Measurements from ENCODE around the gene AATF.
"Not testable (repeated sequence)": the region's sequence is repeated elsewhere in the genome, so short reads cannot be mapped to it uniquely, and the experiment has no call there.

AATF gene

DNA sequence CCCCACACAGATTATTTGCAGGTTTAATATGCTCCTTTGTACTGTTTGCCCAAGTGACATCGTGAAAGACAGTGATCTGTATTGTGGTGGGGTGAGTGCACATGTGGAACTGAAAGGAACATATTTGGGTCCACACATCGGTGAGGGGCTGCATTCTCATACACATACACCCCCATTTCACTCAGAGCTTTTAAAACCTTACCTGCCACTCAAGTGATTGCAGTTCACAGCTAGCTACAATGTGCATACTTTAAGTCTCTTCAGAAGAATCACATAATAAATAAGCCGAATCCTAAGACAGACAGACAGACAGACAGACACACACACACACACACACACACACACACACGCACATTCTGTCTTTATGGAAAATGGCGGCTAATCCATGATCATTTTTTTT lies 102.6 kb downstream of the AATF start:
- ATAC-seq = no peak

DNA sequence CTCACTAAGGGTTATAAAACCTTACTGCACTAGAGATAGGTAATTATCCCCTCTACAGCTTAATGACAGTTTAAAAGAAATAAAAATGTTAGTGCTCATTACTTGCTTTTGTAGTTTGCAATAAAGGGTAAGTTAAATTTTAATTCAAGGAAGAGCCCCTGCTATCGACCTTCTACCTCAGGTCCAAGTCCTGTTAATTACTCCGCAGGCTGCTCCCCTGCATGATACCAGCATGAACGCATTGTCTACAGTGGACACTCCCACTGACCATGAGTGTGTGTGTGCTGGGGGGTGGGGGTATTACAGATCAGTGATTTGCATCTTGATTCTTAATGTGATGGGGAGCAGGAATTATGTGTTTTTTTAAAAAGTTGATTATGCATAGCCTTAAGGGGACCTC lies 103.1 kb downstream of the AATF start:
- no peak for ATAC-seq

DNA sequence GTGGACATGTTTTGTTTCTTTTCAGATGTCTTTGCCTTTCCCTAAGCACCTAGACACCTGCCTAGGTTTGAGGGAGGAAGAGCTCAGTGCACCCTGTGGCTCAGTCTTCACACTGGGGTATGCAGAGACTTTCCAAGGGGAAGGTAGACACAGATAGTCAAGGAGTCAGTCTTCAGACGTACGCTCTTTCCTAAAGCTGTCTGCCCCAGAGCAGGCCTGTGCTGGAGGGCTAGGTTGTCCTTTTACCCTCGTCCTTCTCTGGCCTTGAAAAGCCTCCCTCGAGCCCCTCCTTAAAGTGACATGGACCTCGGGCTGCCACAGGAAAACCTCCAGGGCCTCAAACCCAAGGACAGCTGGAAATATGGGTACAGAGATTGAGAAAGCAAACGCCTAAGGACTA lies 103.7 kb downstream of the AATF start:
- no peak for ATAC-seq

DNA sequence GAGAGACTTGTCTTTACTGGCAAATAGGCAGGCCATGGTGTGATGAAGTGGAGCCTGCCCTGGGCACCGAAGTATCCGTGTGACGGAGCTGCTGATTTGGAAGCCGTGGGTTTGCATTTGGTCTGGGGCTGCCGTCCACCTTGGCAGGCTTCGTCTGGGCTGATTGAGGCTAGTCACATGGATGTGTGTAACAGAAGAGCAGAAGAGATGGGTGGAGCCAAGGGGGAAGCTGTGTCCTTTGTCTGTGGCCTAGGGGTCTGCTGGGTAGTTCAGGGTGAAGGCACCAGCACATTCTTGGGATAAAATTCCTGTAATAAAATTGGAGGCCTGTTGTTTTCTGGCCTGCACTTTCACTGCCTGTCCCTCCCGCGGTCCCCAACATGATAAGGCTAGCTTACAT lies 106.1 kb downstream of the AATF start:
- no peak for ATAC-seq

DNA sequence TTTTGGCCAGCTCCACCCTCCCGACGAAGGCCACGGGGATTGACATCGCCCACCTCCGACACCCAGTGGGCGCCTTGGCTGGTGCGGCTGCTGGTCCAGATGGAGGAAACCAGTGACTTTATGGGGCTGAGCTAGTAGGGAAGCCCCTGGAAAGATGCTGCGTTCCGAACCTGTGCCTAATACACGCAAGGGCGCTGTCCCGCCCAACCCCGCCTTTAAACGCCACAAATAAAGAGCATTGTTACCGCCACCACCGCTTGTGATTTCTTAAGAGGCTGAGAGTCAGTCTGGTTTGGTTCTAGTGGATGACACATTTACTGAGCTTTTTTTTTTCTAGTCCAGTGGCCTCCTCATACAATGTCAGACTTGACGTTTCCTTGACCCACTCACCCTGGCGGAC lies 107.9 kb downstream of the AATF start:
- ATAC-seq = no peak

DNA sequence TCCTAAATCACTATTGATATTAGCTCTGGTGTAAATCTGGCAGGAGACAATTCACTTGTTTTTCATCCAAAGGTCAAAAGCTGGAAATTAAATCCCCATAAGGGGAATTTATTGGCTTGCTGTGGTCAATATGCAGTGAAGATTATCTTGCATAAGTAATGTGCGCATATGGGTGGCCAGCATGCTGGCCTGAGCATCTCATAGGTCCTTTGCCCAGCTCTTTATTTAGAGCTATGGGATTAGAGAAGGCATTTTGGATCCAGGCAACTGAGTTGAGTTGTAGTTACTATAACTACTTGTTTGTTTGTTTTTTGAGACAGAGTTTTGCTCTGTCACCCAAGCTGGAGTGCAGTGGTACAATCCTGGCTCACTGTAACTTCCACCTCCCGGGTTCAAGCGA lies 110.7 kb downstream of the AATF start:
- no peak for ATAC-seq

DNA sequence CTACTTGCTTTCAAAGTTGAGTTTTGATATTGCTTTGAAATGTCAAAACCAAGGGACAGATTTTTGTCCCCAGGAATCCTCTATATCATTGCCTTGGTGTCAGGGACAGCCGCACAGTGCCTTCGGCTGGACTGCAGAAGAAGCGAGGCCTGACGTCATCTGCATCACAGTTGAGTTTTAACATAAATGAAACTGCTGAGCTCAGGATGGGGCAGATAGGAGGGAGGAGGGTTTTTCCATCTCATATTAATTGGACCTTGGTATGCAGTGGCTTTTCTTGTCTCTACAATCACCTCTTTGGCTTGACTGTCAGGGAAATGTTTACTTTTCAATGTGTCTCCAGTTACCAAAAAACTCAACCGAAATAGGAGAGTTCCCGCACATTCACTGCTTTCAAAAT lies 111.3 kb downstream of the AATF start:
- ATAC-seq = no peak

DNA sequence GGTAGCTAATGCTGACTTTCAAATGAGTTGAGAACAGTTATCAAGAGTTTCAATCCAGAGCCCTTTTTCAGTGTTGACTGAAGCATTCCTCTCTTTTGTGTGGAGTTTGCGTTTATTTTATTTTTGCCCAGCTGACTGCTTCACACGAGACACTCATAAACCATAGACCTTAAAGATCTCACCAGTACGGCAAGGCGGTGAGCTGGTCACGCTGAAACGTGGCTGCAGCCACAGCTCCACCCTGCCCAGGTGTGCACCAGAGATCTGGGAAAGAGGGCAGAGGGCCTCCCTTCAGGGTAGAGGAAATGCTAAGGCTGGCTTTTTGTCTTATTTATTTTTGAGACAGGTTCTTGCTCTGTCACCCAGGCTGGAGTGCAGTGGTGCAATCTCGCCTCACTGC lies 112.2 kb downstream of the AATF start:
- no peak for ATAC-seq

DNA sequence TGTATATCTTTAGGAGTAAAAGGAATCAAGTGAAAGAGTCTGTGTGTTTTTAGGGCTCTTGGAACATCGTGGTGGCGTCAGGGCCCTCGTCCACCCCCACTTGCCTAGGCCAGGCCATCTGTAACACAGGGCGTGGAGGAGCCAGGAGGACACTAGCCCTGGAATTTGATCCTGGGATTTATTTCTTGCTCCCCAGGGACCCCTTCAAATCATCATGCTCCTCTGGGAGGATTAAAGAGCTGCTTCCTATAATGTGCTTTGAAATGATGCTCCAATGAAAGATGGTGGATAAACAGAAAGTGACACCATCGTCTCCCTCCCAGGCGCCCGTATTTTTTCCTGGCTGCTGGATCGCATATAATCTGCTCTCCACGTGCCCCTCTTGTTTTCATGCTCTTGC lies 113.3 kb downstream of the AATF start:
- no peak for ATAC-seq

DNA sequence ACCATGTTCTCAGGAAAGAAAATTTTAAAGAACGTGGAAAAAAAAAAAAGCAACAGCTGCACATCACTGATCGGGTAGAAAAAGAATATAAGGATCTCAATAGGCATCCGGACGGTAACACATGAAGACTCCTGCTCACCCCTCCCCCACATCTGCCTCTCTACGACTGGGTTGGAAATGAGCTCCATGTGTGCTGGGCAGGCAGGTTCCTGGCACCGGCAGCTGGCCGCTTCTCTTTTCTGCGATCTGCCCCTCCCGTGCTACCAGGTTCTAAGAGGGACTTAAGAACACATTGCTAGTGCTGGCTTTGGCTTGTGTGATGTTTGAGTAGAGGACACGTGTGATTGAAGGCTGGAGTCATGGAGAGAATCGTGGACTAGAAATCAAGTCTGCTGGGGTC lies 115.5 kb downstream of the AATF start:
- no peak for ATAC-seq

DNA sequence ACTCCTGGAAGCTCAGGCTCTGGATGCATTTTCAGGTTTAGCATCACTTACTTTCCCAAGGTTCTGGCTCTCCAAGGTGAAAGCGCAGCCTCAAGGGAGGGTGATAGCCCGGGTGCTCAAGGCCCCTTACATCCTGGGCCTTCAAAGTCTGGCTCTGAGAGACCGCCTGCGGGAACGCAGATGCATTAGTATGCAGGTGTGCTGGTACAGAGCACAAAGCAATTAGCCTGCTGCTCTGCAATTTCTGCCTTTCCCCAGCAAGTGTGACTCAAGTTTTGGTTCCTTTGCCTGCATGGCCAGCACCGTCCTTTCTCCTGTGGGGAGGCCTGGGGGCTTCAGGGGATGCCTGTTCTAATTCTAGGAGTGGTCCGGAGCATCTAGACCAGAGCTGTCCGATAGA lies 116.2 kb downstream of the AATF start:
- no peak for ATAC-seq

DNA sequence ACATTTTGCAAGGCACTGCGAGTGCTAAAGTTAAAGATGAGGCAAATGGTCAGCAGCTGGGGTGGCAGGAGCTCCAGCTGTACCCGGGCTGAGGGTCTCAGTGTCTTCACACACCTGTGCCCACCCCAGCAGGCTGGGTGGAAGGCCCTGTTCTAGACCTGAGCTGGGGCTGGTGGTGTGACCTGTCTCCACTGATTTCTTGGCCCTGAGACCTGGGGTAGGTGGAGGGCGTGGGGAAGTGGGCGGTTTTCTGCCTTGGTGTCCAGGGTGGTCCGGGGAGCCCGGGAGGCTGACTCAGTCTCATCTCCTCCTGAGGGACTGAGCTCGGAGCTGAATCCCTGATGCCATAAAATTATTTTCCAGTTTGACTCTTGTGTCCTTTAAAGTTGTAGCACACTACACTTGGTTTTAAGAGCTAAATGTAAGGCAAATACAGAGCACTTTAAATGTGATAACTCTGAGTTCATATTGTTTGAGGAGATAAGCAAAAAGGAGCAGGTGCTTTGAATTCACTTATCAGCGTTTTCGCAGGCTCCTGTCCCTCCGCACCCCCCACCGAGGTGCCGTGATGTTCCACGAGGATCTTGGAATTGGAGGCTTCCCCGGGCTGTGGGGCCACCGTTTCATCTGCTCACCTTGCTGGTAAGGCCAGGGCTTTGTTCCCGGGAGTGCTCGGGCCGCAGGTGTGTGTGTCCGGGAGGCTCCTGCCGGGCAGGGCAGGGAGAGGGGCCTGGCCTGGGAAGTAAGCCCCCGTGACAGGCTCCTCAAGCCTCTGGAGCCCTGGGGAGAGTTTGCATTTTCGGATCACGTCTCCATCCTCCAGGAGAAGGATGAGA lies 117.0 kb downstream of the AATF start:
- no peak for ATAC-seq

DNA sequence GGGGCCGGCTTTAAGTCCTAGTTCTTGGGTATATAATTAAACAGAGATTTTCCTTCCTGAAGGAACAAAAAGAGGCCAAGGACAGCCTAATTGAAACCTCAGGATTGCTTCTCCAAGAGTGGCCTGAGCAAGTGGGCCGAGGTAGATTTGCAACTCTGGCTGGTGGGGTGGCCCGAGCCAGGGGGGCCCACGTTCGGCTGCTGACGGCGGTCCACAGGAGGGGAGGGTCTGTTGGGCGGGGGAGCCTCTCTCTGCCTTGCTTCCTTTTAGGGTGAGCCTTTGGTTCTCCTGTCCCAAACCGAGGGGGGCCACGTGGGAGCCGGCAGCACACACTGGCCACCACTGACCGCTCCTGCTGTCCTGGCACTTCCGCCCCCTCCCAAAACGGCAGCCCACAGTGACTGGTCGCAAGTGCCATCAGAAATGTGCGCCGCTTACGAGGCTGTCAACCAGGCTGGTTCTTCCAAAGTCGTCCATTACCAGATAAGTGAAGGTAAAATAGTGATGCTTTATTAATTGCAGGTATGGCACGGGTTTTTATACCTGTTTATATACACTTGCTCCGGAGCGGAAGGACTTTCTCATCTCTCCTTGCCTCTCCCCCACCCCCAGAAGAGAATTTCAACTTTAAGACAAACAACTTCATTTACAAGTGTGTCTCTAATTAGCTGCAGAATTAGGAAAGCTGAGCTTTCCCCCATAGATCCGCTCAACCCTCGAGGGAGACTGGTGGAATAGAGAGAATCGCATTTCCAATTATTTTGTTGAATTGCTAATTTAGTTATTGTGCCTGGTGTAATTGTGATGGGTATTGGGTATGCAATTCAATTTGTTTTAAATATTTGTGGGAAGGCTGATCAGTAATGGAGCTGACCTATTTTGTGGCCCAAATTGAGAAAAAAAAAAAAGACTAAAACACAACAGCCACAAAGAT lies 117.8 kb downstream of the AATF start:
- ATAC-seq = no peak

DNA sequence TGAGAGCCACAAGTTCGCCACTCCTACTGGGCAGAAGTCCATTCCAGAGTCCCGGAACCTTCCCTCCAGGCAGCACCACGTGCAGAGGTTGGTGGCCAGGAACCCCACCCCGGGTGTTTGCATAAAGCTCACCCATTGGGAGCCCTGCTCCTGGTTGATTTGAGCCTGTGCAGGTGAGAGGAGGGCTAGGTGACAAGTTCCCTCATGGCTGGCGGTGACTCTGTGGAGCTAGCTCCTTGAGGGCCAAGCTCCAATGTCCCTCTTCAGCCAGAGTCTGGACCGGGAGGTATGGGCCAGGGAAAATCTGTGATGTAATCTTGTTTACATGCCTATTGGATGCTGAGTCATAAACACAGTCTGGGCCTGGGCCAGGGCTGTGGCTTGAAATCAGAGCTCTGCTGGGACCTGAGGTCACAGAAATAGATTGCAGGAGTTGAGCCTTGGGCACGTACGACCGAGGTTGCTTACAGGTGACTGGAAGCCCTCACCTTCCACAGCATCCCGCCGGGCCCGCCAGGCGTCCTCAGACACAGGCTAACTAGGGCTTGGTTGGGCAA lies 118.9 kb downstream of the AATF start:
- no peak for ATAC-seq

DNA sequence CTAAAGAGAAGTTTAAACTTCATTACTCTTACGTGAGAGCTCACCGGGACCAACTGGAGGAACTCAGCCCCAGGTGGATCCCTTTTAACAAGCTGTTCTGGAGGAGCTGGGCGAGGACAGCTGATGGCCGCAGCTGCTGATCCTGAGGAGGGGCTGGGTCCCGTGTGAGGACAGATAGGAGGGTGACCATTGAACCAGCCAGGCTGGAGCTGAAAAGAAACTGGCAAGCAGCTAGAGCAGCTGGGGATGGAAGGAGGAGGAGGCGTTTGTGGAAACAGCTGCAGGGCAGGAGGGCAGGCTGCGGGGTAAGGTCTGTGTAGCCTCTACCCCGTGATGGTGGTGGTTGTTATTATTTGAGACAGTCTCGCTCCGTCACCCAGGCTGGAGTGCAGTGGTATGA lies 119.5 kb downstream of the AATF start:
- no peak for ATAC-seq

DNA sequence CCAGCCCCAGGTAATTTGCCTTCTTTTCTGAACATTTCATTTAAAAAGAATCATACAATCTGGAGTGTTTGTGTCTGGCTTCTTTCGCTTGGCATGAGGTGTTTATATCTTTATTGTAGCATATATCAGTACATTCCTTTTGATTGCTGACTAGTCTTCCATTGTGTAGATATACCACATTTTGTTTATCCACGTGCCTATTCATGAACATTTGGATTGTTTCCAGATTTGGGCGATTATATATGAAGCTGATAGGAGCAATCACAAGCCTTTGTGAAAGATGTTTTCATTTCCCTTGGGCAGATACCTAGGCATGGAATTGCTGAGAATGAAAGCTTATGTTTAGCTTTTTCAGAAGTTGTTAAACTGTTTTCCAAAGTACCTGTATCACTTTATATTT lies 120.3 kb downstream of the AATF start:
- no peak for ATAC-seq

DNA sequence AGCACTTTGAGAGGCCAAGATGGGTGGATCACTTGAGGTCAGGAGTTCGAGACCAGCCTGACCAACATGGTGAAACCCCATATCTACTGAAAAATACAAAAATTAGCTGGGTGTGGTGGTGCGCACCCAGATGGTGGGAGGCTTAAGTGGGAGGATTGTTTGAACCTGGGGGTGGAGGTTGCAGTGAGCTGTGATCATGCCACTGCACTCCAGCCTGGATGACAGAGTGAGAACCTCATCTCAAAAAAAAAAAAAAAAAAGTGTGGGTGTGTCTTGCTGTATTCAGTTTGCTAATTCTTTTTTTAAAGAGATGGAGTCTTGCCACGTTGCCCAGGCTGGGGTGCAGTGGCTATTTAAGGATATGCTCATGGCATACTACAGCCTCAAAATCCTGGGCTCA lies 124.7 kb downstream of the AATF start:
- ATAC-seq = not testable (repeated sequence)

DNA sequence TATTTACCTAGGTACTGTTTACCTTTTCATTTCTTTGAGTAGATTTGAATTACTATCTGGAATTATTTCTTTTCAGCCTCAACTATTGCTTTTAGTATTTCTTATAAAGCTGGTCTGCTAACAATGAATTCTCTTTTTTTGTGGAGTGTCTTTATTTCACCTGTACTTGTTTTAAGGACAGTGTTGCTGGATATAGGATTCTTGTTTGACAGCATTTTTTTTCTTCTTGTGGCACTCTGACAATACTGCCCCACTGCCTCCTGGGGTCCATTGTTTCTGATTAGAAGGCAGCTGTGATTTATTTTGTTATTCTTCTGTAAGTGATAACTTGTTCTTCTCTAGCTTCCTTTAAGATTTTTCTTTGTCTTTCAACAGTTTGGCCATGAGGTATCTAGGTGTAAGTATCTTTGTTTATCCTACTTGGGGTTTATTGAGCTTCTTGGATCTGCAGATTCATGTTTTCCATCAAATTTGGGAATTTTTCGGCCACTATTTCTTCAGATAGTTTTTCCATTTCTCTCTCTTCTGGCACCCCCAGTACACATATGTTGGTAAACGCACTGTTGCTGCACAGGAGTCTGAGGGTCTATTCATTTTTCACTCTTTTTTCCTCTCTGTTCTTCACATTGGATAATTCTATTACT lies 130.4 kb downstream of the AATF start:
- no peak for ATAC-seq

DNA sequence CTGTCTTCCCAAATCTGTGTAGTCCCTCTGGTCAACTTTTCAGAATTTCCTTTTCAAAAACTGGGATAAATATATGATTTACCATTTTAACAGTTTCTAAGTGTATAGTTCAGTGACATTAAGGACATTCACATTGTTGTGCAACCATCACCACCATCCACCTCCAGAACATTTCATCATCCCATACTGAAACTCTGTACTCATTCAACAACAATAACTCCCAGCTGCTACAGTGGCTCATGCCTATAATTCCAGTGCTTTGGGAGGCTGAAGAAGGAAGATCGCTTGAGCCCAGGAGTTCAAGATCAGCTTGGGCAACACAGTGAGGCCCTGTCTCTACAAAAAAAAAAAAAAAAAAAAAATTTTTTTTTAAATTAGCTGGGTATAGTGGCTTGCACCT lies 131.0 kb downstream of the AATF start:
- no peak for ATAC-seq

DNA sequence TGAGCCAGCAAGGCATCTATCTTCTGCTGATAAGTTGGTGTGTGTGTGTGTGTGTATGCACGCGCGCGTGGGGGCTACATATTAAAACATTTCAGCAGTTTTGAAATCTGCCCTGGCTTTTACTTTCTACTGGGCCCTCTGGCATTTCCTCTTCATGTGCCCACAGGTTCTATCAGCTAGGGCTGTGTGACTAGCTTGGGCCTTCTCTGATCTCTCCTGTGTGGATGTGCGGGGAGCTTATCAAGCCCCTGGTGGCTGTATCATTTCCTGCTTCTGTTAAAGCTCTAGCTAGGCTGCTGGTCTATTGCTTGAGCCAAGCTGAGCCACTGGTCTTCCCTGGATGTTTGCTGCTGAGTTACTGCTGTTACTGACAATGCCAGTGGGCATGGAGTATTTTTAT lies 132.5 kb downstream of the AATF start:
- peak in 1 of 2 donors; percentile 30 for ATAC-seq

DNA sequence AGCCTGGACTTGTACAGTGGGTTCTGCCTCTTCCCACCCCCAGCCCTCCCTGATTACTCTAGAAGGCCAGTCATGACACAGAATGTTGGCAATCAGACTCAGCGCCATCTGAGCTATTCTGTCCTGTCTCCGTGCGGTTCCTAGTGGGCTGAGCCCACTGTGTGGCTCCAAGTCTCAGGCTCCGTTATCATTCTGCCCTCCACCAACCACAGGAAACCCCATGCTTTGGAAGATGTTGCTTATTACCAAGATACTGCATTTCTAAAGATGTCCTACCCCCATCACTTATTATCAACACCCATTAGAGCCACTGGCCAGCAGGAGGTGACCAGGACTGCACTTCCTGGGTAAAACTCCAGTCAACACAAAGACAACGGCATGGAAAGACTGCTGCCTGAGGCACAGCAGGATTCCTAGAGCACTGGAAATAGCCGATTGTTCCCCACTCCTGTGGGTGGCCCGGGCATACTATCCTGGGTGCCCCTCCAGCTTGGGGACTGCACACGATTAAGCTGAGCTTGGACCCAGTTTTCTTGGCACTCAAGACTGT lies 133.6 kb downstream of the AATF start:
- ATAC-seq = no peak

DNA sequence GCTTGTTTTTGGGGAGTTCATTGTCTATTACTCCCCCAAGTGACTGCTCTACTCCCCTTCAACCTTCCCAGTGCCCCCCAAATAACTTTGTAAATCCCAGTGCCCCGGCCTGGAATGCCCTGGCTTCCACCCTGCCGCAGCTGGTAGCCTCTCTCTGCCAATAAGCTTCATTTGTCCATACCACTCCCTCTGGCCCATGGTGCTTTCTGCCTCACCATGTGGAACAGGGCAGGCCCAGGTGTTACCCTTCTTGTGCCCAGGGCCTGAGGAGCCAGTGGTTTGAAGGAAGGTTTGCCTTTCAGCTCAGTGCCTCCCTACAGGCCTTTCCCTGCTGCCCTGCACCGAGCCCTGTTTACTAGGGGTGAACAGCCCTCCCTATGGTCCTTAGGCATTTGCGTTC lies 134.2 kb downstream of the AATF start:
- ATAC-seq = no peak

DNA sequence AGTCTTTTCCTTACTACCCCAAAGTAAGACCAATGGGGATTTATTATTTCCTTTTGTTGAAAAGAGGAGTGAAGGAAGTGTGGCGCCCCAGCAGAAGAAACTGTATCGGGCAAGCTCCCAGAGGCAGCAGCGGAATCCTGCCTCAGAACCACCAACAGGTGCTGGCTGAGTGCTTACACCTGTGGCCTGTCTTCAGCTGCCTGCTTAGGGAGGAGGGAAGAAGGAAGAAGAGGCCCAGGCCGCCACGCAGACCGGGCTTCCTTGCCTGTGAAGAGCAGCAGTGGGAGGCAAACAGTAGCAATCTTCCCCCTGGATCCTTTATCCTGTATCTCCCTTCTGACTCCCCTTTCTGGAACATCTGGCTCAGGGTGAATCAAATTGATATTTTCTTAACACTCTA lies 134.7 kb downstream of the AATF start:
- no peak for ATAC-seq

Measured in activated CD4-positive, CD25-positive, alpha-beta regulatory T cell treated with anti-CD3 and anti-CD28 coated beads, Interleukin-2, amount 50 U/mL, for 24 hours (primary cell).